ENCODE data around the gene OLFML3. TPM values are rescaled to one million over a fixed set of nuclear protein-coding genes. Genes with fewer than 3 reads are reported as not detected.
"Not testable (repeated sequence)": the region's sequence is repeated elsewhere in the genome, so short reads cannot be mapped to it uniquely, and the experiment has no call there.

OLFML3 gene
- total RNA-seq, 1 experiment from 2014 or later: 0.26 TPM

GRCh38 chr1:114011796-114012195 is 32.5 kb downstream of the OLFML3 start:
- Histone ChIP-seq H3K4me1 (ENCODE audit: low read length) (no peaks in the 10 kb centered on the region), H3K27ac (ENCODE audit: low read length) (no peak overlapping the region)

GRCh38 chr1:114015075-114015474 is 35.8 kb downstream of the OLFML3 start:
- DNase-seq: no peak
- no peak overlapping the region for H3K4me2 ChIP-seq (ENCODE audit: low read depth, low read length, poor library complexity, severe bottlenecking)
- H3K4me1 ChIP-seq (ENCODE audit: low read length): no peaks in the 10 kb centered on the region
- H3K27ac ChIP-seq (ENCODE audit: low read length): no peak overlapping the region
- no peak overlapping the region for H2AFZ ChIP-seq (ENCODE audit: low read length)
- no peaks in the 10 kb centered on the region for H3K36me3 ChIP-seq (ENCODE audit: insufficient read depth, low read length)
- H3K79me2 ChIP-seq (ENCODE audit: low read length): no peaks in the 10 kb centered on the region
- H3K9me3 ChIP-seq (ENCODE audit: low read length): no peaks in the 10 kb centered on the region
- no peaks in the 10 kb centered on the region for H4K20me1 ChIP-seq (ENCODE audit: insufficient read depth, low read depth, low read length)
- no peaks in the 10 kb centered on the region for H3K9me2 ChIP-seq (replicated peaks; ENCODE audit: insufficient read depth, low read length)
- H3K27me3 ChIP-seq (ENCODE audit: low read length): no peaks in the 10 kb centered on the region
- H3K9ac ChIP-seq (ENCODE audit: low read length): no peak overlapping the region
- no peak overlapping the region for H3K4me3 ChIP-seq (ENCODE audit: low read length)

More at GRCh38 chr1:114011796-114012195, 32.5 kb downstream of the OLFML3 start:
- Histone ChIP-seq H3K27me3 (ENCODE audit: low read length) (no peaks in the 10 kb centered on the region), H3K4me3 (ENCODE audit: low read length) (no peak overlapping the region), H3K9me2 (replicated peaks; ENCODE audit: insufficient read depth, low read length) (no peaks in the 10 kb centered on the region), H3K36me3 (ENCODE audit: insufficient read depth, low read length) (no peaks in the 10 kb centered on the region), H2AFZ (ENCODE audit: low read length) (no peak overlapping the region), H3K4me2 (ENCODE audit: low read depth, low read length, poor library complexity, severe bottlenecking) (no peak overlapping the region), H3K9ac (ENCODE audit: low read length) (no peak overlapping the region), H3K79me2 (ENCODE audit: low read length) (no peaks in the 10 kb centered on the region), H3K9me3 (ENCODE audit: low read length) (peaks cover 2% of the 10 kb centered on the region; the same call in 1 of the 2 replicates), H4K20me1 (ENCODE audit: insufficient read depth, low read depth, low read length) (no peaks in the 10 kb centered on the region)
- no peak for DNase-seq

GRCh38 chr1:114019724-114020123 is 40.5 kb downstream of the OLFML3 start:
- H3K9me2 ChIP-seq (replicated peaks; ENCODE audit: insufficient read depth, low read length); H3K9me3 ChIP-seq (ENCODE audit: low read length); H3K4me3 ChIP-seq (ENCODE audit: low read length); H3K4me1 ChIP-seq (ENCODE audit: low read length); H3K27ac ChIP-seq (ENCODE audit: low read length); H3K36me3 ChIP-seq (ENCODE audit: insufficient read depth, low read length); H3K9ac ChIP-seq (ENCODE audit: low read length); H3K79me2 ChIP-seq (ENCODE audit: low read length); DNase-seq; H2AFZ ChIP-seq (ENCODE audit: low read length); H3K4me2 ChIP-seq (ENCODE audit: low read depth, low read length, poor library complexity, severe bottlenecking); H4K20me1 ChIP-seq (ENCODE audit: insufficient read depth, low read depth, low read length); H3K27me3 ChIP-seq (ENCODE audit: low read length): not testable (repeated sequence)

GRCh38 chr1:114021665-114022099 is 42.4 kb downstream of the OLFML3 start:
- Histone ChIP-seq H4K20me1 (ENCODE audit: insufficient read depth, low read depth, low read length) (no peaks in the 10 kb centered on the region), H3K4me2 (ENCODE audit: low read depth, low read length, poor library complexity, severe bottlenecking) (no peak overlapping the region), H3K4me3 (ENCODE audit: low read length) (no peak overlapping the region), H3K9me3 (ENCODE audit: low read length) (no peaks in the 10 kb centered on the region), H3K9ac (ENCODE audit: low read length) (no peak overlapping the region), H2AFZ (ENCODE audit: low read length) (no peak overlapping the region), H3K27ac (ENCODE audit: low read length) (no peak overlapping the region), H3K4me1 (ENCODE audit: low read length) (peaks cover 9% of the 10 kb centered on the region), H3K36me3 (ENCODE audit: insufficient read depth, low read length) (no peaks in the 10 kb centered on the region), H3K9me2 (replicated peaks; ENCODE audit: insufficient read depth, low read length) (no peaks in the 10 kb centered on the region), H3K79me2 (ENCODE audit: low read length) (no peaks in the 10 kb centered on the region), H3K27me3 (ENCODE audit: low read length) (no peaks in the 10 kb centered on the region)
- DNase-seq: no peak

GRCh38 chr1:114022877-114023276 is 43.6 kb downstream of the OLFML3 start:
- Histone ChIP-seq H3K9me3 (ENCODE audit: low read length) (no peaks in the 10 kb centered on the region), H3K4me3 (ENCODE audit: low read length) (no peak overlapping the region), H2AFZ (ENCODE audit: low read length) (no peak overlapping the region), H3K27me3 (ENCODE audit: low read length) (no peaks in the 10 kb centered on the region), H3K79me2 (ENCODE audit: low read length) (no peaks in the 10 kb centered on the region), H4K20me1 (ENCODE audit: insufficient read depth, low read depth, low read length) (no peaks in the 10 kb centered on the region), H3K9ac (ENCODE audit: low read length) (no peak overlapping the region), H3K4me1 (ENCODE audit: low read length) (peaks cover 9% of the 10 kb centered on the region), H3K4me2 (ENCODE audit: low read depth, low read length, poor library complexity, severe bottlenecking) (no peak overlapping the region), H3K27ac (ENCODE audit: low read length) (no peak overlapping the region), H3K36me3 (ENCODE audit: insufficient read depth, low read length) (no peaks in the 10 kb centered on the region), H3K9me2 (replicated peaks; ENCODE audit: insufficient read depth, low read length) (no peaks in the 10 kb centered on the region)
- DNase-seq: no peak

- Histone ChIP-seq H3K27me3 (ENCODE audit: low read length) (no peaks in the 10 kb centered on the region), H3K4me2 (ENCODE audit: low read depth, low read length, poor library complexity, severe bottlenecking) (peak overlapping the region; percentile 29)
- peak; percentile 63 for DNase-seq
Observed at GRCh38 chr1:114023377-114023776, 44.1 kb downstream of the OLFML3 start.

GRCh38 chr1:114024049-114024448 is 44.8 kb downstream of the OLFML3 start:
- Histone ChIP-seq H3K79me2 (ENCODE audit: low read length) (no peaks in the 10 kb centered on the region), H3K36me3 (ENCODE audit: insufficient read depth, low read length) (no peaks in the 10 kb centered on the region), H3K9me3 (ENCODE audit: low read length) (no peaks in the 10 kb centered on the region), H3K9me2 (replicated peaks; ENCODE audit: insufficient read depth, low read length) (no peaks in the 10 kb centered on the region), H4K20me1 (ENCODE audit: insufficient read depth, low read depth, low read length) (no peaks in the 10 kb centered on the region), H3K27ac (ENCODE audit: low read length) (no peak overlapping the region), H3K4me1 (ENCODE audit: low read length) (peaks cover 9% of the 10 kb centered on the region), H3K9ac (ENCODE audit: low read length) (no peak overlapping the region), H3K27me3 (ENCODE audit: low read length) (no peaks in the 10 kb centered on the region), H3K4me3 (ENCODE audit: low read length) (no peak overlapping the region), H3K4me2 (ENCODE audit: low read depth, low read length, poor library complexity, severe bottlenecking) (peak overlapping the region; percentile 29), H2AFZ (ENCODE audit: low read length) (no peak overlapping the region)
- DNase-seq: no peak

More at GRCh38 chr1:114023377-114023776, 44.1 kb downstream of the OLFML3 start:
- H3K9me2 ChIP-seq (replicated peaks; ENCODE audit: insufficient read depth, low read length): no peaks in the 10 kb centered on the region
- no peaks in the 10 kb centered on the region for H3K79me2 ChIP-seq (ENCODE audit: low read length)
- H2AFZ ChIP-seq (ENCODE audit: low read length): no peak overlapping the region
- H3K4me1 ChIP-seq (ENCODE audit: low read length): peaks cover 9% of the 10 kb centered on the region
- H3K36me3 ChIP-seq (ENCODE audit: insufficient read depth, low read length): no peaks in the 10 kb centered on the region
- no peak overlapping the region for H3K27ac ChIP-seq (ENCODE audit: low read length)
- H3K9me3 ChIP-seq (ENCODE audit: low read length): no peaks in the 10 kb centered on the region
- H3K9ac ChIP-seq (ENCODE audit: low read length): no peak overlapping the region
- H4K20me1 ChIP-seq (ENCODE audit: insufficient read depth, low read depth, low read length): no peaks in the 10 kb centered on the region
- no peak overlapping the region for H3K4me3 ChIP-seq (ENCODE audit: low read length)

GRCh38 chr1:114025609-114026401 is 46.5 kb downstream of the OLFML3 start:
- no peaks in the 10 kb centered on the region for H3K36me3 ChIP-seq (ENCODE audit: insufficient read depth, low read length)
- no peak overlapping the region for H3K4me3 ChIP-seq (ENCODE audit: low read length)
- H2AFZ ChIP-seq (ENCODE audit: low read length): no peak overlapping the region
- no peak overlapping the region for H3K27ac ChIP-seq (ENCODE audit: low read length)
- no peak overlapping the region for H3K9ac ChIP-seq (ENCODE audit: low read length)
- no peaks in the 10 kb centered on the region for H3K79me2 ChIP-seq (ENCODE audit: low read length)
- H3K4me1 ChIP-seq (ENCODE audit: low read length): peaks cover 9% of the 10 kb centered on the region
- no peak overlapping the region for H3K4me2 ChIP-seq (ENCODE audit: low read depth, low read length, poor library complexity, severe bottlenecking)
- no peak for DNase-seq
- H3K27me3 ChIP-seq (ENCODE audit: low read length): no peaks in the 10 kb centered on the region
- H3K9me2 ChIP-seq (replicated peaks; ENCODE audit: insufficient read depth, low read length): no peaks in the 10 kb centered on the region
- no peaks in the 10 kb centered on the region for H3K9me3 ChIP-seq (ENCODE audit: low read length)
- H4K20me1 ChIP-seq (ENCODE audit: insufficient read depth, low read depth, low read length): no peaks in the 10 kb centered on the region
